Tongue (tissue), 2 donors: ENCODE results near the gene PLAGL2. TPM values are rescaled to one million over a fixed set of nuclear protein-coding genes. Genes with fewer than 3 reads are reported as not detected.
"Not testable (repeated sequence)": the region's sequence is repeated elsewhere in the genome, so short reads cannot be mapped to it uniquely, and the experiment has no call there.

Experiments
- DNase-seq: peaks from one replicate; pipeline ENCODE4 v3.0.0-alpha.2; 2015
- total RNA-seq: library from RNA; depleted of rRNA; stranded (reverse); fragments of >200 nt; gene quantifications from one replicate; pipeline ENCODE4 v1.2.3, GENCODE V29; 2014

Gene PLAGL2
- total RNA-seq, 1 donor from 2014 or later: 6.2 TPM

DNA sequence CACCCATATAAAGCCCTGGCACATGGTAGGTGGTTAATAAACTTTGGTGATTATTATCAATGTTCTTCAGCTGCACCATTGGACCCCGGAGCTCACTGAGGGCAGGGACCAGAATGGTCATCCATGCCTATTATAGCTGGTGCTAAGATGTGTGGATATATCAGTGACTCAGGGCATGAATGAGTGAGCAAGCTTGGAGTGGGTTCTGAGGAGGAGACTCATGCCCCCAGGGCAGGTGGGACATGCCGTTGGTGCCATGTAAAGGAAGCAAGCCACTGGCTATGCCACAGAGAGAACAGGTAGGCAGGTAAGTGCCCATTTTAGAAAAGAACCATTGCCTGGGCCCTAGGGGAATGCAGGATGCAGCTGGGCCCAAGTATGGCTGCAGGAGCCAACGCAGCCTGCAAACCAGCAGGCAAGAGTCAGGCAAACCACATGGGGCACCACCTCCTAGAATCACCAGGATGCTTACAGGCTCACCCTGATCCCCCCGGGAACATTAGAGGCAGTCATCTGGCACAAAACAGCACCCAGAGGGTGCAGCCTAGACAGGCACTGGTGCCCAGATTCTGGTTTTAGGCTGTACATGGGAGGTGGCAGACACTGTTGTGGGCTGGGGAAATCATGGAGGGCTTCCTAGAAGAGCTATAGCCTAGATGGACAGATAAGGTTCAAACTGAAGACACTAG, 23.5 kb downstream of the PLAGL2 start:
- DNase-seq: no peak

DNA sequence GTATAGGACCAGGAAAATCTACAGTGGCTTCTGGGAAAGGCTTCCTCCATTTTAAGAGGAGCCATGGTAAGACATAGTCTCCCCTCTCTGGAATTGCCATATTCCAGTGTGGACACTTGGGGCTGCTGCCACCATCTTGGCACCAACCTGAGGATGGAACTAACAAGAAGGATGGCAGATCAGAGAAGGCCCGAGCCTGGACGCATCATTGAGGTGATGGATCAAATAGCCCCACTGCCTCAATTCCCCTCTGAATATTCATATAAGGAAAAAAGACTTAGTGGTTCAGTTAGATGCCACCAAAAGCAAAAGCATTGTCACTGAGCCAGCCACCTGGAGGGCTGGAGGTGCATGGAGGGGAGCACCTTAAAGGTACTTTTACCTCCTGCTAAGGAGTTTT, 25.9 kb downstream of the PLAGL2 start:
- DNase-seq: no peak

DNA sequence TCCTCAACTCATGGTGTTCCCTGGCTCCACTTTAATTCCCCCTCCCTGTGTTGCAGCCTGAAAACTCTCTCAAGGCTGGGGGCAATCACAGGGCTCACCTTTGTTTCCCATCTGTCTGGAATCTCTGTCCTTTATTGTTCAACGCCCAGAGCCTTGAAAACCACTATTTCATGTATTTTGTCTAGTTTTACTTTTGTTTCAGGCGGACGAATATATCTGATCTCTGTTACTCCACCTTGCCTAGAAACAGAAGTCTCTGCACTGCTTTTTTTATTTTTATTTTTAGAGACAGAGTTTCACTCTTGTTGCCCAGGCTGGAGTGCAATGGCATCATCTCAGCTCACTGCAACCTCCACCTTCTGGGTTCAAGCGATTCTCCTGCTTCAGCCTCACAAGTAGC, 27.6 kb downstream of the PLAGL2 start:
- DNase-seq: no peak

DNA sequence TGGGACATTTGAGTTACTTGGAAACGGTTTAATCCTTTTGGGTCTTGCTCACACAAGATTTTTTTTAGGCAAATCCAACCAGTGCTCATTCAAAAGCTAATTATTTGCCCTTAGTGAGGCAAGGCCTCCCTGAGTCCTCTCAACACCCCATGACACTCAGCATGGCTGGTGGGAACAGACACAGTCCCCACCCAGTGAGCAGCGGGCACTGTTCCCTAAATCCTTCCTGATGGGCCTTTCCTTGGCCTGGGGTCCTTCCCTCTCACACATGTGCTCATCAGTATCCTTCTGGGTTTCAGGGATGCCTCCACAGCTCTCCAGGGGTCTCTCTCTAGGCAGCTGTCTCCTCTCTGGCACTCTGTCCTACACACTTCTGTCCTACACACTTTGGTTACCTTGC, 28.0 kb downstream of the PLAGL2 start:
- DNase-seq: no peak

DNA sequence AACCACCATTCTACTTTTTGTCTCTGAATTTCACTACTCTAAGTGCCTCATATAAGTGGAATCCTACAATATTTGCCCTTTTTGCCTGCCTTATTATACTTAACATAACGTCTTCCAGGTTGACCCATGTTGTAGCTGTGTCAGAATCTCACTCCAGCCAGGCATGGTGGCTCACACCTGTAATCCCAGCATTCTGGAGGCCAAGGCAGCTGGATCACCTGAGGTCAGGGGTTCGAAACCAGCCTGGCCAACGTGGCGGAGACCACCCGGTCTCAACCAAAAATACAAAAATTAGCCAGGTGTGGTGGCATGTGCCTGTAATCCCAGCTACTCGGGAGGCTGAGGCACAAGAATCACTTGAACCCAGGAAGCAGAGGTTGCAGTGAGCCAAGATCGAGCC, 29.8 kb downstream of the PLAGL2 start:
- not testable (repeated sequence) for DNase-seq

DNA sequence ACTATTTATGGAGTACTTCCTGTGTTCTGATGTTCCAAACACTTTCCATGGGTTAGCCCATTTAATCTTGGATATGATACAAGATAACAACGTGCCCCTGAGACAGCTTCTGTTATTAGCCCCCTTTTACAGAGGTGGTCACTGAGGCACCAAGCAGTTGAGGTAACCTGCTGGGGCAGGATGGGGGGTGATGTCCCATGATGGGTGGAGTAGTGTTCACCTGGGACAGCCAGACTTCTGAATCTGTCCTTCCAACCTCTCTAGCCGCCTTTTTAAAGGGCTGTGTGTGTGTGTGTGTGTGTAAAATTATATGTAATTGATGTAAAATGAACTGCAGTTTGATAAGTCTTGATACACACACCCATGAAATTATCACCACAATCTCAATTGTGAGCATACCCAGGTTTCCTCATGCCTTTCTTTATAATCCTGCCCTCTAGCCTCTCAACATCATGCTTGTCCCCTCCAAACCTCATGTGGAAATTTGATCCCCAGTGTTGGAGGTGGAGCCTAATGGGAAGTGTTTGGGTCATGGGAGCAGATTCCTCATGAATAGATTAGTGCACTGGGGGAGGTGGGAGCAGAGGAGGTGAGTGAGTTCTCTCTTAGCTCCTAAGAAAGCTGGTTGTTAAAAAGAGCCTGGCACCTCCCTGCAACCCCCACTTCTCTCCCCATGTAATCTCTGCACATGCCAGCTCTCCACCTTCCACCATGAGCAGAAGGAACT, 39.2 kb downstream of the PLAGL2 start:
- no peak for DNase-seq

DNA sequence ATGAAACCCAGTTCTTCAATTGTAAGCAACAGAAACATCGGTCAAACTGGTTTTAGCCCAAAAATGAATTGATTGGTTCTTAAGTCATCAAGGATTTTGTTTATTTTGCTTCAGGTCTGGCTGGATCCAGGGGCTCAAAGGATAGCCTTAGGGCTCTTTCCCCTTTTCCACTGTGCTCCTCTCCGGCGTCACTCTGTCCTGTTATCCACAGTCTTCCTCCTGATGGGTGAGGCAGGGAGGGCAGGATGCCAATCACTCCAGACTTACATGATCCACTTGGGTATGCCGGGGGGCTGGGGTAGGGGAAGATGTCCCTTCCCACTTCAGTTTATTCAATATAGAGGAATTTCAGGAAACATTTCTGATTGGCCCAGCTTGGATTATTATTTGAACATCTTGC, 40.0 kb downstream of the PLAGL2 start:
- no peak for DNase-seq

DNA sequence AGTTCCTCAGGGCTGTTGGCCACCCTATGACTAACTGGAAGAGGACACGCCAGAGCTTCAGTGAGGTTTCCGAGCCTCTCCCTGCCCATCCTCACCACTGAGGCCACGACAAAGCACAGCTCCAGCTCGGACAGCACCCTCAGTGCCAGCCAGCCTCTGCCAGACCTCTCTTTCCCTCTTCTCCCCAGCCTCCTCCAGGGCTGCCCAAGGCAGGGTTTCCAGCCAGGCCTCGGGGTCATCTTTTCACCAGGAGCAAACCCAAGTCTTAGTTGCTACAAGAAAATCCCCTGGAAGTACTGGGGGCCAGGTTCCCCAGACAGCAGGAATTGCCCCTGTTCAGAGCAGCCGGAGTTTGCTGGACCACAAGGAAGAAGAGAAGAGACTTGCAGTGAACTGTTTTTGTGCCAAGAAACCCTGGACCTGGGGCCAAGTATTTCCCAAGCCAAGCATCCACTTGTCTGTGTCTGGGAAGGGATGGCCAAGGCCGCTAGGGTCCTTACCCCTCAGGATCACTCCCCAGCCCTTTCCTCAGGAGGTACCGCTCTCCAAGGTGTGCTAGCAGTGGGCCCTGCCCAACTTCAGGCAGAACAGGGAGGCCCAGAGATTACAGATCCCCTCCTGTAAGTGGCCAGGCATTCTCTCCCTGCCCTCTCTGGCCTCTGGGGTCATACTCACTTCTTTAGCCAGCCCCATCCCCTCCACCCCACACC, 41.6 kb downstream of the PLAGL2 start:
- DNase-seq: no peak

DNA sequence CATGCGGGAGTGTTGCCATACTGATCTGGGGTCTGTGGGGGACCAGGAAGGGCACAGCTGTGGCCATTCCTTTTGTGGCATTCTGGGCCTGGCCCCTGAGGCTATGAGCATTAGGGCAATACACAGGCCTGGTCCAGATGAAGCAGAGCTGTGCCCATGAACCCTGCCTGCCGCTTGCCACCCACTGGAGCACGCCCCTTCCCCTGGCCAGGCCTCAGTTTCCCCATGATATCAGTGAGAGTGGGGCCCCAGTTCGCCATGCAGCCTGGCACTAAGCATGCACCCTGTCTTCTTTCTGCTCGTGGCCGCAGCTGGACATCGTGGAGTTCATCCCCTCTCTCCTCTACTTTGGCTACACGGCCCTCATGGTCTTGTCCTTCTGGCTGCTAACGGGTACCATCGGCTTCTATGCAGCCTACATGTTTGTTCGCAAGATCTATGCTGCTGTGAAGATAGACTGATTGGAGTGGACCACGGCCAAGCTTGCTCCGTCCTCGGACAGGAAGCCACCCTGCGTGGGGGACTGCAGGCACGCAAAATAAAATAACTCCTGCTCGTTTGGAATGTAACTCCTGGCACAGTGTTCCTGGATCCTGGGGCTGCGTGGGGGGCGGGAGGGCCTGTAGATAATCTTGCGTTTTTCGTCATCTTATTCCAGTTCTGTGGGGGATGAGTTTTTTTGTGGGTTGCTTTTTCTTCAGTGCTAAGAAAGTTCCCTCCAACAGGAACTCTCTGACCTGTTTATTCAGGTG, 42.4 kb downstream of the PLAGL2 start:
- DNase-seq: no peak

DNA sequence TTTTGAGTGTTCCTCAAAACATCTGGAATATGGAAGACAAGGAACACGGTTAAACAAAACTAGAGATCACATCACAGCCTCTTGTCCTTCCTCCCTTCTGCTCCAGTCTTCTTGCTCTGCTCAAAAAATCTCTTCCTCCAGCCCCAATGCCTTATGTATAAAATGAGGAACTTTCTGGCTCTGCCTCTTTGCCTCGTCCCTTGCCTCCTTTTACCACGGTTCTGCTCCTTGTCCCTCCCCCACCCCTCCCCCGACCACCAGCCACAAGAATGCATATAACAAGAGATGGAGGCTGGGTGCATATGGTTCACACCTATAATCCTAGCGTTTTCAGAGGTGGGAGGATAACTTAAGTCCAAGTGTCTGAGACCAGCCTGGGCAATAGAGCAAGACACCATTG, 43.6 kb downstream of the PLAGL2 start:
- DNase-seq: no peak

DNA sequence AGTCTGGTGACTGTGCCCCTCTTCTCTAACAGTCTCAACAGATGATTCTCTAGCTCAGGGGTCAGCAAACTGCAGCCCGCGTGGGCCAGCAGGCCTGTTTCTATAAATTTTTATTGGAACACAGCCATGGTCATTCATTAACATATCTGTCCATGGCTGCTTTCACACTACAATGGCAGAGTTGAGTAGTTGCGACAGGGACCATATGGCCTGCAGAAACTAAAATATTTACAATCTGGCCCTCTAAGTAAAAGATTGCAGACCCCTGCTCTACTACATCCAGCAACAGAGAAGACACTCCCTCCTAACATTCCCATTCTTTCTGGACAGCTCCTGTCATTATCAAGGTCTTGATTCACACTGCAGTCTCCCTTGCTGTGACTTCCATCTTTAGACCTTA, 45.2 kb downstream of the PLAGL2 start:
- DNase-seq: no peak

DNA sequence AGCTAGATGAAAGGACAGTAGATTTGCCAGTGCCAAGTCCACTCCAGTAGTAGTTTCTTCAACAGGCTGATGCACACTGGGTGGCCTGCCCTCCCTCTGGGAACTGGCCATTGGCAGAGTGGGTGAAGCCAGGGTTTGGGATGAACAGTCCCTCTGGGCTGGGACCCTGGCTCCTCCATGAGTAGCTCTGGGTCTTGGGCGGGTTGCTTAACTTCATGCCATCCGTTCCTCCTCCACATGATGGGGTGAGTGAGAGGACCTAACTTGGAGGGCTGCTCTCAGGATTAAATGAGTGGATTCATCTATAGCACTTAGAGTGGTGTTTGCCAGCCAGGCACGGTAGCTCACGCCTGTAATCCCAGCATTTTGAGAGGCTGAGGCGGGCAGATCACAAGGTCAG, 47.2 kb downstream of the PLAGL2 start:
- no peak for DNase-seq

DNA sequence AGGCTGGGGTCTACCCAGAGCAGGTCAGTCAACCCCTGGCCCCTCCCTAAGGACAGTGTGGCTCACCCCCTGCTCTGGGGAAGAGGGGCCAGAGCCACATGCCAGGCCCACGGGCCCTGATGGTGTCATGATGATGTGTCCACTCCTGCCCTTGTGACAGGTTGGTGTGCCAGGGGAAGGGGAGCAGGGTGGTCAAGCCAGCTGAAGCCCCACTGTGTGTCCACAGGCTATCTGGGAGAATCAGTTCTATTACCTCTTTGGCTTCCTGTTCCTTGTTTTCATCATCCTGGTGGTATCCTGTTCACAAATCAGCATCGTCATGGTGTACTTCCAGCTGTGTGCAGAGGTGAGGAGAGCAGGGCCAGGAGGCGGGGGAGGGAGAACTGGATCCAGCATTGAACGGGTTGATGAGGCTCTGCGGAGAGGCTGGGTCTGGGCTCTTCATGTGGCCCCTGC, 47.7 kb downstream of the PLAGL2 start:
- DNase-seq: no peak

DNA sequence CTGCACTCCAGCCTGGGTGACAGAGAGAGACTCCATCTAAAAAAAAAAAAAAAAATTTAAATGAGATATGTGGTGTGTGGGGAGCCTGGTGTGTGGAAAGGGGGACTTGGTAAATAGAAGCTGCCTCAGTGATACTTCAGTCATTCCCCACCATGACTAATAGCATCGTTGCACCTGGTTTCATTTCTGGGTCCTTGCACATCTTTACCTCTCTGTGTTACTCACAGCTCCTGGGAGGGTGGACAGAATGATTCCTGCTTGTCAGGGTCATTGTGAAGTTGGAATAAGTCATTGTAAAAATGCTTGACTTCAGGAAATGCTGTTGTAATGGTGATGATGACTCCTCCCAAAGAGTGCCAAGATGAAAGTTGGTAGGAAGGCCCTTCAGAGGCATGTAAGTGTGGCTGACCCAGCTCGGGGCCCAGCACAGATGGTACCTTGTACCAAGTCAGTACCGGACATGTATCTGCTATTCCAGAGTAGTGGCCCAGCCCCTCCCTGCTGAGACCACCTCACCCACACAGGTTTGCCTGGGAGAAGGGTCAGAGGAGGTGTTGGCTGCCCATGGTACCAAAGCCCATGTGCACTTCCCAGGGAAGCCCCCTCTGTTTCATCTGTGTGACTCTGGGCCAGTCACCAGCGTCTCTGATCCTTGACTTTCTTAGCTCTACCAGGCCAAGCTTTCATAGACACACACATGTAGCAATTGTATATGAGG, 48.4 kb downstream of the PLAGL2 start:
- DNase-seq: no peak

DNA sequence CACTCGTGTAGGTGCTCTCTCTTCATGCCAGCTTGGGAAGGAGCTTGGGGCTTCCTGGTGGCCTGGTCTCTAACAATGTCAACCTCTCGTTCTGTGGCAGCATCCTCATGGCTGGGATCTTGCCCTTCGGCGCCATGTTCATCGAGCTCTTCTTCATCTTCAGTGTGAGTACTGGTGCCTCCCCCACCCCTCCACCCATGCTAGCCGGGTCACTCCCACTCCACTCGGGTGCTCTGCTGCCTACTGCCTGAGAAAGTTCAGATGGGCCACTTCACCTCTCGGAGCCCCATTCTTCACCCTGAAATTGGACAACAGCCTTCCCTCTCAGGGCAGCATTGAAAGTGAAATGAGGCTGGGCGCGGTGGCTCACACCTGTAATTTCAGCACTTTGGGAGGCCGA, 49.2 kb downstream of the PLAGL2 start:
- DNase-seq: no peak

DNA sequence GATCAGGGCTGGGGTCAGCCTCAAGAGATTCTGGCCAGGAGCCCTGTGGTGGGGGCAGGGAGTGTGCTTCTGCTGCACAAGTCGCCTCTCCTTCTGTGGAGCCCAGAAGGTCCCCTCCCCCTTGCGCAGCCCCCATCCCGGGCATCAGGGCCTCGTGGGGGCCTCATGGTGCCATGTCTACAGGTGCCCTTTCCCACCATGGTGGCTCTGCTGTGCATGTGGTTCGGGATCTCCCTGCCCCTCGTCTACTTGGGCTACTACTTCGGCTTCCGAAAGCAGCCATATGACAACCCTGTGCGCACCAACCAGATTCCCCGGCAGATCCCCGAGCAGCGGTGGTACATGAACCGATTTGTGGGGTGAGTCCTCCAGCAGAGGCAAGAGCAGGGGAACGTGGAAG, 49.9 kb downstream of the PLAGL2 start:
- no peak for DNase-seq

DNA sequence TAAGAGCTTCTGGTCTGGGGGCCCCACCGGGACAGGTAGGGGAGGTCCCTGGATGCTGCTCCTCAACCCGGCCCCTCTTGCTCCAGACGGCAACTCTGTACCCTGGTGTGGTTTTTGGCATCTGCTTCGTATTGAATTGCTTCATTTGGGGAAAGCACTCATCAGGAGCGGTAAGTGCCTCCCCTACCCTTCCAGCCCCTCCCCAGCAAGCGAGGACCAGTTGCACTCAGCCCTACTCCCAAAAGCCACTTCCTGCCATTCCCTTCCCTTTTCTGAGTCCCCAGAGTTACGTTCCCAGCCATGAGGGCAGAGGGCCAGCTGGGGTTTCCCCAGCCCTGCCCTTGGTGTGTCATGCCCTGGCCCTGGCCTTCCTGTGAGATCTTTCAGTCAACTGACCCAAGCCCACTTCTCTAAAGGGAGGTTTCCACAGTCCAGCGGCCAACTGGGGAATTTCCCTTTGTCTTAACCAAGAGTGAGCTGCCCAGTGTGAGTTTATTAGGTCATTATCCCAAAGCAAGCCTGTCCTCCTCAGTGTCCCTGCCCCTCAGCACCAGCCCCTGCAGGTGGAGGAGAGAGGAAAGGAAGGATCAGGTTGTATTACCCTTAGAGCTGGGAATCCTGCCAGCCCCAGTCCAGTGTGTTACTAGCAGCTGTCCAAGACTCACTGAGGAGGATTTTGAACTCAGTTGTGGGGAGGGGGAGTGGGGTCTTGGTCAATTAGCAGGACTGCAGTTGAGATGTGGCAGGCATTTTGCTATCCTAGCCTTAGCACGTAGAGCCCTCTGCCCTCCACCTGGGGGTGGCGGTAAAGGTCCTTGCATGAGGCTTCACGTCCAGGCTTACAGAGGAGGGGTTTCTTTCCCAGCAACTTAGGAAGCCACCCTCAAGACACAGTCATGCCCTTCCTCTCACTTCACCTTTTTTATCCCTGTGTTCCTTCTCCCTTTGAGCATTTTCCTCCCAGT, 52.2 kb downstream of the PLAGL2 start:
- peak; percentile 66 for DNase-seq

DNA sequence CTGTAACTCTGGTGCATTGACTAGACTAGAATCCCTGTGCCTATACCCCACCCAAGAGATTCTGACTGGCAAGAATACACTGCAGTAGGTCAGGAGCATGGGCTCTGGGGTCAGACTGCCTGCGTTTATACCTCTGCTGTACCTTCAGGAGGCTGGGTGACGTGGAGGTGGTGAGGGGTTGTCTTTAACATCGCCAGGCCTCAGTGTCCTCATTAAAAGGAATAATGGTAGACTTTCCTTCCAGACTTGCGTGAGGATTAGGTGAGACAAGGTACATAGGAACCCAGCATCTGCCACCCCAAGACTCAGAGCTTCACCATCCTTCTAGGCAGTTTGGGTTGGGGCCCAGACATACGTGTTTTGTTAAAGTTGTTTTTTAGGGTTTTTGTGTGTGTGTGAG, 53.8 kb downstream of the PLAGL2 start:
- no peak for DNase-seq

DNA sequence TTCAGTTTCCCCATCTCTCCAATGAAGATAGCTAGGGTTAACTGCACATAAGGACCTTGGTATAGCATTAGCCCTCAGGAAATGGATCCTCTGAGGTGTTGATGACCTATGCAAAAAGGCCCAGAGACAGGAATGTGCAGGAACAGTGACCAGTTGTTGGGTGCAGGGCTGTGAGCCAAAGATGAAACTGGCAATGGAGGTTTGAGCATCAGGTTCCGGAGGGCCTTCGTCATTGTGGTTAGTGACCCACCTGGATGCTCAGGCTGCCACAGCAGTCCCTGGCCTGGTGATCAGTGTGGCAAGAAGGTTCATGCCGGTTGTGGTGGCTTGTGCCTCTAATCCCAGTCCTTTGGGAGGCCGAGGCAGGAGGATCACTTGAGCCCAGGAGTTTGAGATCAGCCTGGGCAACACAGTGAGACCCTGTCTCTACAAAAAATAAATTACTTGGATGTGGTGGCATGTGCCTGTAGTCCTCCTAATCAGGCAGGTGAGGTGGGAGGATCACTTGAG, 54.3 kb downstream of the PLAGL2 start:
- DNase-seq: no peak

DNA sequence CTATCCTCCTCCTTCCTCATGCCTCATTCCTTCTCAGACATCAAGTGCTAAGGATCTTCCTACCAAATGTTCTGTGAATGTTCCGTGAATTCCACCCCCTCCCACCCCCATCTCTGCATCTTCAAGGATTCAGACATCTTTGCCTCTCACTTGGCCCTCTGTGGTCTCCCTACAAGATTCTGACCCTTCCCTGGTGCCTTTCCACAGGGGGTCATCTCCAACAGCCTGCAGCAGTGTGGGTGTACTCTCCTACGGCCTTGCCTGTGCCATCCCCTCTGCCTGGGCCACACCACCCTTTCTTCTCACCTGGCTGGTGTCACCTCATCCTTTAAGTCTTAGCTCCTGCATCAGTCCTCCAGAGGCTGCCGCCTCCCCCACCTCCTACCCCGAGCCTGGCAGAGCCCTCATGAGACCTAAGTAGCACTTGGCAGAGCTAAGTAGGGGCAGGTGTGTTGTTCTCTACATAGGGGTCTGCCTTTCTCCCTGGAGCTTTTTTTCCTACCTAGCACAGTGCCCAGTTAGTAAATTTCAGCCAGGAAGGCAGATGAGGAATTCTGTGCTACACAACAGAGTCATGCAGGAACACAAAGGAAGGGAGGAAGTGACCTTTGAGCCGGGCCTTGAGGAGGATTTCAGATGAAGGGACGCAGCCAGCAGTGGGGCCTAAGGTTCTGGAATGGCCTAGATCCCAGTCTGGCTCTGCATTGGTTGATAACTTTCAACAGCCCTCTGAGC, 55.0 kb downstream of the PLAGL2 start:
- no peak for DNase-seq
